GM21360 (cell line): ENCODE results near the gene FANCD2.
A peak's percentile ranks its signal among the peaks of the same experiment; 100 is the strongest.
"Not testable (repeated sequence)": the region's sequence is repeated elsewhere in the genome, so short reads cannot be mapped to it uniquely, and the experiment has no call there.

Experiments
- ATAC-seq: cut with Tn5 transposase; IDR thresholded peaks from one replicate; pipeline ENCODE4 v1.9.1; 2021; ENCODE audit warnings: mild to moderate bottlenecking, moderate library complexity; ENCODE audit not compliant: unreplicated experiment

Gene FANCD2

DNA sequence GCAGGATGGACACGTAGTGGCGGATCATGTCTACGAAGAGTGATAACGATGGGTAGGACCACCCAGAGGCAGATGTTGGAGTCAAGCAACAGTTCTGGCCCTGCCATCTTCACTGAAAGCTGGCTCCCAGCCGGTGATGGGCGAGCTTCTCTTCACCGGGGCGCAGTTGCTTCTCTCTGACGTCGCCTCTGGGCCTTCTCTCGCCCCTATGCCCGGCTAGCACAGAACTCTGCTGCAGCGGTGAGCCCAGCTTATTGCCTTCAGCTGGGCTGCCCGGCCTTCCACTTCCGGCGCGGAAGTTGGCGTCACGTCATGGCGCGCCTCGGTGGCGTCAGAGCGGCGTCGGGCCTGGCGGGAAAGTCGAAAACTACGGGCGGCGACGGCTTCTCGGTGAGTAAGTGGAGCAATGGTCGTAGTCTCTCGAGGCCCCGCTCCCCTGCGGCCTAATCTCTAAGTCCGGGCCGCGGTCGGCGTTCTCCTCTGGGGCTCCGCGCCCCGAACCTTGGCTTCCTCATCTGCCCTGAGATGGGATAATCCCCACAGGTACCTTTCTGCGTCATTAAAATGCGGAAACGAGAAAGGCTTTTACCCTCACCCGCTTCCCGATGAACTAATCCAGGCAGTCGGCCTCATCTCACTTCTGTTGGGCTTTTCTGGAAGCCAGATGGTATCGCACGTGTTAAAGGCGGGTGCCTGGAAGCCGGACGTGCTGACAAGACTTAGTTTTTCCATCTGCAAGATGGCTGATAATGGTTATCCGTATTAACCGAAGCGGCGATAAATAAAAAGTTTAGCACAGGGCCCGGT is at the start of gene FANCD2:
Gene FANCD2 (plus strand): TSS at position 354 of the 807 bp plus-strand sequence. CDS start 2,221 bp downstream, outside the sequence.
- ATAC-seq, result peak; percentile 87

DNA sequence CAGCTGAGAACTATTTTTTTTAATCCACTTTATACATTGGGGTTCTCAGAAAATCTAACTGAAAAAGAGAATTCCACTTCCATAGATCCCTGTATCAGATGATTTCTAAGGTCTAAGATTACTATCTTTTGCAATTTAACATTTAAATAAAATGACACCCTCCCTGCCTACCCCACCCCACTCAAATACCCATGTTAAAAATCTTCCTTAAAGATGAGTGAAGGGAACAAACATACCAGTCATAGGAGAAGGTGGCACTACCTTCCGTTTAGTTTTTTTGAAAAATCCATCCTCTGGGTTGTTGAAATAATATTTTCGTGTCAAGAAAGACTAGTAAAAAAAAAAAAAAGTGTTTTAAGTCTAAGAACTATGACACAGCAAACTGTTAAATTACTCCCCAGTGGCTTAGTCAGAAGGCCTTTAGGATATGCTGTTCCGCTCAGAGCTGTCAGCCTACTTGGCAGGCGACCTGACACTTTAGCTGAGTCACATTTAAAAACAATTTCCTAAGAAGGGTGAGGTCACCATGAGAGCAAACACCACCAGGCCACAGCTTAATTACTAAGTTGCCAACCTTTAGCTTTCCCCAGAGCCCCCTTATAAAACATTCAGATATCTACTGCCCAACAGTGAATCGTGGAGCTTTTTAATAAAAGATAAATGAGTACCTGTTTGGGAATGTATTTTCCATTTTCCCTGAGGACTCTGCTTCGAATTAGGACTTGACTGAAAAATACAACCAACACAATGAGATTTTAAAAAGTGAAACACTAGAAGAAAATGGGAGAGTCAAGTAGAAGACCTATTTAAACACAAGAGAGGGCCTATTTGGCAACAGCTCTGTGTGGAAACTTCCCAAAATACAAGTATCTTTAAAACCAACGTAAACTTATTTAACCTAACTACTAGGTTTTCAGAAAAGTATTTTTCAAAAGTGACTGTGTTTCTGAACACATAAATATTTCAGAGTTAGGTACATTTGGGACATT is 49.2 kb upstream of the FANCD2 start:
- no peak for ATAC-seq

DNA sequence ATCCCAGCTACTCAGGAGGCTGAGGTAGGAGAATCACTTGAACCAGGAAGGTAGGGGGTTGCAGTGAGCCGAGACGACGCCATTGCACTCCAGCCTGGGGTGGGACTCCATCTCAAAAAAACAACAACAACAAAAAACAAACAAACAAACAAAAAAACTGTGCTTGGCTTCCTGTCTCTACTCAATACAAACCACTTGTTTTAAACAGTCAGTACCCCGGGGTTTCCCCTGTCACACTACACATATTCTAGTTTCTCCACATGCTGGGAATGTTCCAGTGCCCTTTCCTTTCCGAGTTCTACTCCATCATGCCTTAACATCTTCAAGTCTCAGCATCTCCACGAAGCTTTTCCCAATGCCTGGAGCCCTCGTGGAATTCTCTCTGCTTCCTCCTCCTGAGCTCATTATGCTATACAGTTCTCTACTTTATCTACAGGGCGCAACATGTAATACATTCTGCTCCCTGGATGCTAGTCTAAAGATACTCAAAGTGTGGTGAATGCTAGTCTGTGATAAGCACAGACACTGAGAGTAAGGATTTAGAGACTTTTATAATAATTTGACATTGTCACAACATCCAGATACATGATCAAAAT is 47.4 kb upstream of the FANCD2 start:
- no peak for ATAC-seq

DNA sequence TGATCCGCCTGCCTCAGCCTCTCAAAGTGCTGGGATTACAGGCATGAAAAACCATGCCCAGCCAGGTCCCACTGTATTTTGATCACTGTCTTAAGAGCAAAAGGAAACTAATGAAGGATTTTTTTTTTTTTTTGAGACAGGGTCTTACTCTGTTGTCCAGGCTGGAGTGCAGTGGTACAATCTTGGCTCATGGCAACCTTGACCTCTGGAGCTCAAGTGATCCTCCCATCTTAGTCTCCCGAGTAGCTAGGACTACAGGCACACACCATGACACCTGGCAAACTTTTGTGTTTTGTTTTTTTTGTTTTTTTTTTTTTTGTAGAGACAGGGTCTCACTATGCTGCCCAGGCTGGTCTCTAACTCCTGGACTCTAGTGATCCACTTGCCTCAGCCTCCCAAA is 46.0 kb upstream of the FANCD2 start:
- no peak for ATAC-seq

DNA sequence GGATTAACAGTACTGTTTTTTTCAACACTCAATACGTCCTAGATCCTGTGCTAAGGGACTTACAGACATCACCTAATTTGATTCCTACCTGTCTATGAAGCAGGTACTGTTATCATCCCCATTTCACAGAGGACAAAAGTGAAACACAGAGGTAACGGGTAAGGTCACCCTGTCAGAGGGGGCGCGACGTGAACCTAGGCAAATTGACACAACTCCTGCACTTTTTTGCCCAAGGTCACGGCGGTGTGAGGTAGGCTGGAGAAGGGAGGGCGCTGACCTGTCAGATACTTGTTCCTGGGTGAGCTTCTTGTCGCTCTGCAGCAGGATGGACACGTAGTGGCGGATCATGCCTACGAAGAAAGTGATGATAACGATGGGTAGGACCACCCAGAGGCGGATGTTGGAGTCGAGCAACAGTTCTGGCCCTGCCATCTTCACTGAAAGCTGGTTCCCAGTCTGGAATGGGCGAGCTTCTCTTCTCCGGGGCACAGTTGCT is 40.0 kb upstream of the FANCD2 start:
- ATAC-seq, result peak; percentile 26

DNA sequence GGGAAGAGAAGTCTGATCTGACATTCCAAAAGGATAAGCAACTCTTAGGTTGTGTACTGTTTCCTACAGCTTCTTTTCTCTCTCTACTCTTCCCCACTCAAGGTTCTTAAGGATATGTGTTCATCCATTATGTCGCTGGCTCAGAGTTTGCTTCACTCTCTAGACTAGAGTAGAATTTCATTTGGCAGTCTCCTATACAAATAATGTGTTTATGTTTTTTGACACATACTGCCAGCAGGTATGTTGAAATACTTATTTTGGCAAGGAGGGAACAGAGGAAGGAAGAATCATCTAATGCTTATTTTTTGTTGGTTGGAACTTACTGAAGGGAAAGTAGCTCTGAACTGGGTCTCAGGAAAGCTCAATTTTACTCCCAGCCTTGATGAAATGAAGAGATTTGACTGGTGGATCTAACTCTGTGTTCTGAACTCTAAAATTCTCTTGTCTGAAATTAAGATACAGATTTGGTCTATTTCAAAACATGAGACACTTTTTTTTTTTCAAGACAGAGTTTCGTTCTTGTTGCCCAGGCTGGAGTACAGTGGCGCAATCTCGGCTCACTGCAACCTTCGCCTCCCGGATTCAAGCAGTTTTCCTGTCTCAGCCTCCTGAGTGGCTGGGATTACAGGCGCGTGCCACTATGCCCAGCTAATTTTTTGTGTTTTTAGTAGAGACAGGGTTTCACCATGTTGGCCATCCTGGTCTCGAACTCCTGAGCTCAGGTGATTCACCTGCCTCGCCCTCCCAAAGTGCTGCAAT is 32.0 kb upstream of the FANCD2 start:
- no peak for ATAC-seq

DNA sequence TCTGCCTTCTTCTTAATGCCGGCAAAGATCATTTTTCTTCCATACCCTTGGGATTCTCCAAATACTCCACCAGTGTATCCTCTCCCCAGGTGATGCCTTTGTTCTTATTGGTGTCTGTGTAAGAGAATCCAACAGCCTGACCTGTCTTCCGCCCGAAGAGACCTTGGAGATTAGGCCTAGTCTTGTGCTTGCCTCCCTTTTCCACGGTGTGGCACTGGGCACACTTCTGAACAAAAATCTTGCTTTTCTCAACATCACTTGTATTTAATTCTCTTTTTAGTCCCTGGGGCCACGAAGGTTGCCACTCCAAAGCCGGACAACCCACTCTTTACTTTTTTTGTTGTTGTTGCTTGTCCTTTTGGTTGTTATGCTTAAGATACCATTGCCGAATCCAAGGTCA is 25.6 kb upstream of the FANCD2 start:
- no peak for ATAC-seq

DNA sequence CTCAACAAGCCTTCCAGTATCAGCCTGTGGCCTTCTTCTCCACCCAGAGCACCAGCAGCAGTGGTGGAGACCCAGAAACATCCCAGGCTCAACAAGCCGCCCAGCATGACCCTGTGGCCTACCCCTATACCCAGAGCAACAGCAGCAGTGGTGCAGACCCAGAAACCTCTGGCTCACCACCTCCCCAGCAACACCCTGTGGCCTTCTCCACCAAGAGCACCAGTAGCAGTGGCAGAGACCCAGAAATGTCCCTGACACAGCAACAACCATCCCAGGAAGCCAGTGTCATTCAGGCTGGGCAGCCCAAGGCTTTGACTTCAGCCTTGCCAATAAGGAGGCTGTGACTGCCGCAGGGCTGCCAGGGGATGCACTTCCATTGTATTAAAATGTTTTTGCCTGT is 23.3 kb upstream of the FANCD2 start:
- ATAC-seq, result no peak

DNA sequence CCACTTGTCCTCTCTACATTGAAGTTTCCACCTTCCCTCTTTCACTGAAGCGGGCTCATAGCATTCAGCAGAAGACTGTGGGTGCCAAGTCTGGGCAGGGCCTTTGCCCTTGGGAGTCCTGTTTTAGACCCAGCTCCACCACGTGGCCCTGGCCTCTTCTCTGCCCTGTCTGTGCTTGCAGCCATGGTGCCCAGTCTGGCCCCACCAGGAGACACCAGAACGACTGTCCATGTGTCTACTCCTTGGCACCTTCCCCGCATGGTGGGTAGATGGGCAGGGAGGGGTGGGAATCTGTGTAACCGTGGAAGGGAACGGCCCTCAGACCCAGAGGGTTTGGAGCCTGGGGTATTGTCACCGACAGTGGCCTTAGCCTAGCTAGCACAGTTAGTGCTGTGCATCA is 21.7 kb upstream of the FANCD2 start:
- ATAC-seq, result no peak

DNA sequence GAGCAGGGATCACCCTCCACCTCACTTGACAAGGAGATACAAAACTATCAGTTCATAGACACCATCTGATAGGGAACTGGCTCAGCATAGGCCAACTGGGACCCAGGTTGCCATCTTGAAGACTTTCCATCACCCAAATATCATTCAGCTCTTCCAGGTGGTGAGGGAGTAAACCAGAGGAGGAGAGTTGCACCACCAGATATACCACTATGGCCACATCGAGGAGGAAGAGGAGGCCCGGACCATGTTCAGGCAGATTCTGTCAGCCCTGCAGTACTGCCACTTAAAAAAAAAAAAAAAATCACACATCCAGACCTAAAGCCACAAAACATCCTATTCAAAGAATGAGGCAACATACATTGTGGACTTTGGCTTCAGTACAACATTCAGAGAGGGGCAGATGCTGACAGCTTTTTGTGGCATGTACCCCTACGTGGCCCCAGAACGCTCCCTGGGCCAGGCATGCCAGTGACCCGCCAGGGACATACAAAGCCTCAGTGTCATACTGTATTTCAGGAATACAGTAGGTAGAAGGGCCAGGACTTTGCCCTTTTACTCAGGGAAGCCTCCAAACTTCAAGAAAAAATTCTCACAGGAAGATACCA is 21.2 kb upstream of the FANCD2 start:
- no peak for ATAC-seq

DNA sequence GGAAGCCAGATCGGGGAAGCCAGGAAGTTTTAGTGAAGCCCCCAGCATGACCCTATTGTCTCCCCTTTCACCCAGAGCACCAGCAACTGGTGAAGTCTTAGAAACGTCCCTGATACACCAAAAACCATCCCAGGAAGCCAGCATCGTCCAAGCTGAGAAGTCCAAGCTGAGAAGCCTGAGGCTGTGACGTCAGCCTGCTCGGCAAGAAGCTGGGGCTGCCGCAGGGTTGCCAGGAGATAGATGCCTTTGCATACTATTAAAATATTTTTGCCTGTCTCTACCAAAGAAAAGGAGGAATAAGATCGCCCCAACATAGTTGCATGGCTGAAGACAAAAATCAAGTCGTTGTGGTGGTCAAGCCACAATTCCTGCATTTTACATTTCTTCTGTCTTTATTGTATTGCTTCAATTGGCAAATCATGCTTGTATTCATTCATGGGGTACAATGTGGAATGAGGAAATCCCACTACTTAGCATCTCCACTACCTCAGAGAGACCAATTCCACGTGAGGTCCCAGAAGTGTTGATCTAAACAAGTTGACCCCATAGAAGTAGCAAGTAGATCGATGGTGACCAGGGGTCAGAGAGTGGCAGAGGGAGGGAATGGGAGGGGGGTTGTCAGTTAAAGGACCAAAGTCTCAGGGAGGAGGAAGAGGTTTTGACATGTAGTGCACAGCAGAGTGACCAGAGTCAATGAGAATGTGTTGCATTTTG is 20.0 kb upstream of the FANCD2 start:
- ATAC-seq, result no peak

DNA sequence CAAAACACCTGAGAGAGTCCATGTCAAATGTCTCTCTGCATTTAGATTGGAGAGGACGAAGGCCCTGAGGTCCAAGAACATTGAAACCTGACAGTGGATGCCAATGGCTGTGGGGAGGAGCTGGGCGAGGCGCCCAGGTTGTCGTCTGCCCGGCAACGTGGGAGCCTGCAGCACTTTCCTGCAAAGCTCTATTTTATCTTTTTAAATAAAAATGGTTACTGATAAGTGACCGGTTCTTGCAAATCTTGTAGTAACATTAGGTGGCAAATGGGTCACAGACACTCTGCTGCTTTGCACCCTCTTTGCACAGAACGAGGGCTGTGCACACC is 19.5 kb upstream of the FANCD2 start:
- ATAC-seq, result no peak

DNA sequence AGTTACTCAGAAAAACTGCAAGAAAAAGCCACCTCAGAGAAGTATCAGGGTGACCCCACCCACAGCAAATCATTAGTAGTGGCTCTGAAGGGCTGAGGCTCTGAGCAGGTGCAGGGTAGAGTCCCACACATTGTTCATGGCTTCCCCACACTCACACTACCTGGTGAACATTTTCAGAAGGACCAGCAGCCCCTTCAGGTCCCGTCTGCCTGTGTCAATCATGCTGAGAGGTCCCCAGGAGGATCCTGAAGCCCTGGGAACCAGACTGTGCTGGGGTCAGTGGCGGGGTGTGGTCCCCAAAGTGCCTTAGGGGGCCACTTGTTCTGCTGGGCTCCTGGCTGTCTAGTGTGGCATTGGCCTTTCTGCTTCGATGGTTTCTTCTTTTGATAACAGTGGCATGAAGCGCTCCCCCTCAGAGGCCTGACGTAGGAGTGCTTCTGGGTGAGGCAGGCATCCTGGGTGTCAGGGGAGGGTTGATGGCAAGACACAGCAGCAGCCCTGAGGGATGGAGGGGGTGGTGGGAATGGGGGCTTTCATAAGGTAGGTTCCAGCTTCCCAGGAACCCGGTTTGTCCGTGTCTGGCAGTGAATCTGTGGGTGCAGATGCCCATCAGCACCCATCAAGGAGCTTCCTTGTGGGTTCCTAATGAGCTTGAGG is 19.0 kb upstream of the FANCD2 start:
- ATAC-seq, result no peak

DNA sequence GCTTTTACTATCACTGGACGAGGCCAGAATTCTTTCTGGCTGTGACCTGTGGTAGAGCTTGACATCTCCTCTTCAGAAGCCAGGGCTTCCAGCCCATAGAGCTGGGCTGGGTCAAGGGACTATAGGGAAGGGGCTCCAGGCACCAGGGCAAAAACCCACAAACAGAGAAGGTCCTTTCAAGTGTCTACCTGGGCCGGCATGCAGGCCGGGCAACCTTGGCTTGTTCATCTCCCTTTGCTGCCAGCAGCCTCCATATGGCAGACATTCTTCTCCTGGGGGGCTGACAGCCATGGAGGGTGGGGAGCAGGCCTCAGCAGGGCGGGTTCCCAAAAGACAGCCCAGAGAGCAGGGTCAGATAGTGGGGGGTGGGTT is 18.0 kb upstream of the FANCD2 start:
- not testable (repeated sequence) for ATAC-seq

DNA sequence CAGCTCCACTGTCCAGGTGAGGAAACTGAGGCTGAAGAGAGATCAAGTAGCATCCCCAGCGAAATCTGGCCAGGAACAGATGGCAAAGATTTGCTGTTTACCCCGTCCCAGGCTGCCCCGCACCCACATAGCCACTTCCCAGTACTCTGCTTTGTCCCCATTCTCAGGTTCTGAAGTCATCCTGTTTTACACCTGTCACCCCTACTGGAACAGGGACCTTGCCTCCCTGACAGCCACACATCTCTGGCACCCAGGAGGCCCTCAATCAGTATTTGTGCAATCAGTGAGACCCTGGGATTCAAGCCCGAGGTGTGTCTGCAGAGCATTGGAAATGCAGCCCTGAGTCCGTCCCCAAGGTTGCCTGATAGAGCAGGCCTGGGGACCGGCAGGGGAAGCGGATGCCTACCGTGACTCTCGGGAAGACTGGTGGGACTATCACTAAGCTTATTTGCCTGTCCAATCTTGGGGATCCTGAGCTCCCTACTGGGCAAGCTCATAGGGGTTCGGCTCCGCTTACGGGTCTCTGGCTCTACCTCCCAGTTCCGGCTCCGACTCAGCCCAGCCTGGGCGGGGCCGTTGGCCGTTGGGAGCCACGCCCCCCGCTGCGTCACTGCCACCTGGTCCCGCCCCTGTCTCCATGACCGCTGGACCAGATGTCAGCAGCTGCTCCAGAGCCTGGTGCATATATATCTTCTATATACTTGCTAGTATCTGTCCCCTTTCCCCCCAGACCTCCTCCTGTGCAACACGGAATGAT is 17.5 kb upstream of the FANCD2 start:
- ATAC-seq, result peak; percentile 53

DNA sequence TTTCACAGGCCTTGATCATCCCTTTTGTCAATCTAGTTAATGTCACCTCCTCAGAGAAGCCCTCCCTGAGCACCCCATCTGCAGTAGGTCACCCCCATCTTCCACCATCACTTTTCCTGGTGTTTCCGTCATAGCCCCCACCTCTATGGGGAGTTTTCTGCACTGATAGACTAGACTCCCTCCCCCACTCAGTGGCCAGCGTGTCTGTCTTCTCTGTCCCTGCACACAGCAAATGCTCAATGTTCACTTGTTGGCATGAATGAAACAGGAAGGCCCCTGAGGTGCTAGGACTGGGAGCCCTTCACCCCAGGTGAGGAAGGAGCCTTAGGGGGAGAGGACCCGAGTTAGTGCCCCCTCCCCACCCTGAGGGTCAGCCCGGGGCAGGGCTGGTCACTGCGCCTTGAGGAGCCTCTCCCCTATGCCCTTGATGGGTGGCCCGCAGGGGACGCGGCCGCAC is 15.8 kb upstream of the FANCD2 start:
- no peak for ATAC-seq

DNA sequence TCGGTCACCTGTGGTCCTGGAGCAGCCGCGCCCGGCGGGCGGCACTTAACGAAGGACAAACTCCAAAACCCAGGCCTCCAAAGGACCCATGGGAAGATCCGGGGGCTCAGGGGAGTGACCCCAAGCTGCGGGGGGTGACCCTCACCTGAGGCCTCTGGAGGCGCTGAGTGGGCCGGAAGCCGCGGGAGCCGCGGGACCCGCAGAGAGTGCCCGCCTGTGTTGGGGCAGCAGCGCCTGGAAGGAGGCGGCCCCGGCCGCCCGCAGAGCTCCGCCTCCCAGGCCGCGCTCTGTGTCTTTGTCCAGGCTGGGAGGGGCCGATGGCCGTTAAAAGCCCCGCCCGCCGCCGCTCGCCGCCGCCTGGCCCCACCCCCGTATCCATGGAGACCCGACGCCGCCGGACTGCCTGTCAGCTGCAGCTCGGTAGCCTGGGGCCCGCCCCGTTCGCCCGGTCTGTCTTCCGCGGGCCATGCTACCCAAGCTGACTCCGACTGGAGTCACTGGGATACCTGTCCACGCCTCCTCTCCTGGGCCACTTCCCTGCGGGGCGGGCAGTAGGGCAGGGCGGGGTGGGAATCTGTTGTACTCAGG is 15.3 kb upstream of the FANCD2 start:
- ATAC-seq, result peak; percentile 82

DNA sequence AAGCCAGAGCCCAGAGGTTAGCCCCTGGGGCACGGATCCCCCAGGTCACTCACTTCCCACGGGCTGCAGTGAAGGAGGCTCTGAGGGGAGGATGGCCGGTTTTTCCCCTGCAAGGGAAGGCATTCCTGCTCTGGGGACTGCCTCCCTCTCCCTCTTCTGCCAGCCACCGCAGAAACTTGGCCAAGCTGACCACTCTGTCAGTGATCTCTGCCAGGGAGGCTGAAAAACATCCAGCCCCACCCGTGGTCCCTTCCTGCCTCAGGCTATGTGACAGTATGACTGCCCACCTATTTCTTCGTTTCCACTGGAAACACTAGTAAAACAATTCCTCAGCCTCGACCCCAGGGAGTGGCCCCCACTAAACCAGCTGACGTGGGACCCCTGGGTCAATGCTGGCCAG is 14.6 kb upstream of the FANCD2 start:
- no peak for ATAC-seq
